Suprapubic skin (tissue), 4 donors: ENCODE measurements around the gene ERBB4. TPM values are rescaled to one million over a fixed set of nuclear protein-coding genes. Genes with fewer than 3 reads are reported as not detected.

Experiments
- DNase-seq, 2 donors: peaks; one replicate each; pipeline ENCODE4 v3.0.0-alpha.2; 2019; ENCODE audit warnings: low spot score in 2 of 2
- H3K27ac ChIP-seq: fragments of 200-600 bp; sonication (generic); one replicate; pipeline ENCODE4 v1.5.1; 2019
- H3K27me3 ChIP-seq: fragments of 200-600 bp; sonication (generic); one replicate; pipeline ENCODE4 v1.5.1; 2019
- H3K36me3 ChIP-seq: fragments of 200-600 bp; sonication (generic); one replicate; pipeline ENCODE4 v1.5.1; 2019
- H3K4me1 ChIP-seq: fragments of 200-600 bp; sonication (generic); one replicate; pipeline ENCODE4 v1.5.1; 2019
- H3K4me3 ChIP-seq: fragments of 200-600 bp; sonication (generic); one replicate; pipeline ENCODE4 v1.5.1; 2019; ENCODE audit warnings: mild to moderate bottlenecking
- H3K9me3 ChIP-seq: fragments of 200-600 bp; sonication (generic); one replicate; pipeline ENCODE4 v1.5.1; 2019
- EP300 ChIP-seq: sonication (generic); formaldehyde crosslinking; IDR thresholded peaks from one replicate; pipeline ENCODE4 v1.6.1; 2017; ENCODE audit warnings: antibody characterized with exemption
- POLR2A ChIP-seq, 2 donors: fragments of 450-650 bp; IDR thresholded peaks; one replicate each; pipeline ENCODE4 v1.6.1; 2017; ENCODE audit warnings: antibody characterized with exemption in 2 of 2, mild to moderate bottlenecking in 2 of 2, moderate library complexity in 2 of 2
- POLR2AphosphoS5 ChIP-seq, 3 donors: sonication (generic); formaldehyde crosslinking; IDR thresholded peaks; one replicate each; pipeline ENCODE4 v1.6.1; 2017; ENCODE audit warnings: antibody characterized with exemption in 3 of 3
- WGBS: methylation state at CpG from one replicate; pipeline ENCODE4 v1.1.5; 2018; 5-methylcytosine and 5-hydroxymethylcytosine counted together
- total RNA-seq, 4 donors: library from RNA; depleted of rRNA; stranded (reverse); fragments of >200 nt; gene quantifications; one replicate each; pipeline ENCODE4 v1.1.0, GENCODE V29; 2016
- TF ChIP-seq, protein P1 (sequence below), 2 donors: fragments of 200-600 bp in 1 of 2; fragments of 450-650 bp in 1 of 2; sonication (generic) in 1 of 2; IDR thresholded peaks; one replicate each; pipeline ENCODE4 v1.5.1; 2016 to 2019; ENCODE audit warnings: antibody characterized with exemption in 2 of 2, mild to moderate bottlenecking in 1 of 2, moderate library complexity in 1 of 2

Gene ERBB4
- total RNA-seq, 4 donors from 2014 or later: 0.95 to 6.4 (median 1.5) TPM

DNA sequence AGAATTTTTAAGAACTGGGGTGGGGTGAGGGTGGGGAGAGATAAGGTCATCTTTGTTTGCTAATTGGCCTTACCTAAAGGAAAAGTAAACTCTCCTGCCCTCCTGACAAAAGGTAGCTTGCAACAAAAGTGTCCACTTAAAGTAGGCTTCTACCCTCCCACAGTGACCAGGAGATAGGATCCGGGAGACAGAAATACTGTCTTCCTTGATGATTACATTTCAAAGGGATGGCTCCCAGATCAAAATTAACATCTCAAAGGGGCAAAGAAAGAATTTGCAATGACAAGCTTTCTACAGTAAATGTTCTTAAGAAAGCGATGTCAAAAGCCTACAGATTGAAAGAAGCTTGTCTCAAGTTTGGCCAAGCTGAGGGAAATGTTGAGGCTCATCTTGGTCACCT lies 1206.9 kb downstream of the ERBB4 start:
- no peaks in the 10 kb centered on the region for H3K27me3 ChIP-seq
- H3K27ac ChIP-seq: no peak overlapping the region
- 73% methylated on average over 2 of the region's 2 CpGs for WGBS
- TF ChIP-seq POLR2AphosphoS5 (IDR thresholded peaks at IDR 0.05) (no peak), POLR2A (IDR thresholded peaks at IDR 0.05) (no peak), EP300 (no peak)
- TF ChIP-seq, protein P1, sequence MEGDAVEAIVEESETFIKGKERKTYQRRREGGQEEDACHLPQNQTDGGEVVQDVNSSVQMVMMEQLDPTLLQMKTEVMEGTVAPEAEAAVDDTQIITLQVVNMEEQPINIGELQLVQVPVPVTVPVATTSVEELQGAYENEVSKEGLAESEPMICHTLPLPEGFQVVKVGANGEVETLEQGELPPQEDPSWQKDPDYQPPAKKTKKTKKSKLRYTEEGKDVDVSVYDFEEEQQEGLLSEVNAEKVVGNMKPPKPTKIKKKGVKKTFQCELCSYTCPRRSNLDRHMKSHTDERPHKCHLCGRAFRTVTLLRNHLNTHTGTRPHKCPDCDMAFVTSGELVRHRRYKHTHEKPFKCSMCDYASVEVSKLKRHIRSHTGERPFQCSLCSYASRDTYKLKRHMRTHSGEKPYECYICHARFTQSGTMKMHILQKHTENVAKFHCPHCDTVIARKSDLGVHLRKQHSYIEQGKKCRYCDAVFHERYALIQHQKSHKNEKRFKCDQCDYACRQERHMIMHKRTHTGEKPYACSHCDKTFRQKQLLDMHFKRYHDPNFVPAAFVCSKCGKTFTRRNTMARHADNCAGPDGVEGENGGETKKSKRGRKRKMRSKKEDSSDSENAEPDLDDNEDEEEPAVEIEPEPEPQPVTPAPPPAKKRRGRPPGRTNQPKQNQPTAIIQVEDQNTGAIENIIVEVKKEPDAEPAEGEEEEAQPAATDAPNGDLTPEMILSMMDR (IDR thresholded peaks at IDR 0.05): no peak
- no peak overlapping the region for H3K4me3 ChIP-seq
- DNase-seq: no peak
- no peaks in the 10 kb centered on the region for H3K4me1 ChIP-seq
- H3K36me3 ChIP-seq: no peaks in the 10 kb centered on the region
- H3K9me3 ChIP-seq: no peaks in the 10 kb centered on the region

GRCh38 chr2:211329882-211330281 lies 1208.7 kb downstream of the ERBB4 start:
- 96% methylated on average over 10 of the region's 10 CpGs for WGBS
- Histone ChIP-seq H3K36me3 (no peaks in the 10 kb centered on the region), H3K9me3 (no peaks in the 10 kb centered on the region), H3K4me3 (no peak overlapping the region), H3K27ac (no peak overlapping the region), H3K4me1 (no peaks in the 10 kb centered on the region), H3K27me3 (no peaks in the 10 kb centered on the region)
- DNase-seq: no peak
- TF ChIP-seq POLR2A (IDR thresholded peaks at IDR 0.05): no peak
- TF ChIP-seq POLR2AphosphoS5 (IDR thresholded peaks at IDR 0.05): no peak
- TF ChIP-seq, protein P1 (IDR thresholded peaks at IDR 0.05): no peak

- H3K27me3 ChIP-seq: no peaks in the 10 kb centered on the region
- no peaks in the 10 kb centered on the region for H3K4me1 ChIP-seq
- H3K4me3 ChIP-seq: no peak overlapping the region
- 52% methylated on average over 4 of the region's 4 CpGs for WGBS
- no peak overlapping the region for H3K27ac ChIP-seq
- TF ChIP-seq POLR2A (IDR thresholded peaks at IDR 0.05) (no peak), EP300 (no peak), POLR2AphosphoS5 (IDR thresholded peaks at IDR 0.05) (no peak)
- TF ChIP-seq, protein P1 (IDR thresholded peaks at IDR 0.05): no peak
- no peaks in the 10 kb centered on the region for H3K36me3 ChIP-seq
- H3K9me3 ChIP-seq: no peaks in the 10 kb centered on the region
- DNase-seq: no peak
These were observed 1209.2 kb downstream of the ERBB4 start for GRCh38 chr2:211329421-211329820.

GRCh38 chr2:211328126-211328525 lies 1210.5 kb downstream of the ERBB4 start:
- no peak overlapping the region for H3K4me3 ChIP-seq
- no peak for DNase-seq
- 75% methylated on average over 2 of the region's 2 CpGs for WGBS
- no peaks in the 10 kb centered on the region for H3K9me3 ChIP-seq
- H3K4me1 ChIP-seq: no peaks in the 10 kb centered on the region
- TF ChIP-seq, protein P1 (IDR thresholded peaks at IDR 0.05): no peak
- TF ChIP-seq POLR2AphosphoS5 (IDR thresholded peaks at IDR 0.05) (no peak), POLR2A (IDR thresholded peaks at IDR 0.05) (no peak), EP300 (no peak)
- no peaks in the 10 kb centered on the region for H3K27me3 ChIP-seq
- no peaks in the 10 kb centered on the region for H3K36me3 ChIP-seq
- no peak overlapping the region for H3K27ac ChIP-seq
